ENCODE data around the gene LCE2D. TPM values are rescaled to one million over a fixed set of nuclear protein-coding genes. Genes with fewer than 3 reads are reported as not detected.

The LCE2D gene
- total RNA-seq, 1 experiment from 2014 or later, result not detected

DNA sequence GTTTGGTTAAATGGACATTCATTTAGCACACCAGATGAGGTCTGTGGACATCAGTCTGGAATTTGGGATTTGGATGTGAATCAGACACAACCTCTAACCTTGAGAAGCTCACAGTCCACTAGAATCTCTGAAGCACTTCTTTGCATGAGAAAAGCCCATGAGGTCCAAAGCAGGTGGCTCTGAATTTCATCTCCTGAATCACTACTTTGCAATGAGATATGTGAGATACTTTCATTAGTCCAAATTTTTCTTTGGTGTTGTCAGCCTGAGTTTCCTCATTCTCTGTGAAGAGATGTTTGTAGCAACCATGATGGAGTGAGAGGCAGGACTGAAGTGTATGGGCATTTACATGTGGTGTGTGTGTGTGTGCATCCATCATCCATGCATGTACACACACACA, 16.5 kb upstream of the LCE2D start:
- Histone ChIP-seq H3T11ph (ENCODE audit: low read length) (no peak overlapping the region), H3K14ac (ENCODE audit: insufficient read depth, low read length) (no peak overlapping the region), H2AFZ (ENCODE audit: low read length) (no peak overlapping the region), H2BK5ac (ENCODE audit: insufficient read length, low read length) (no peak overlapping the region), H4K8ac (replicated peaks; ENCODE audit: insufficient read length, low read depth, low read length) (no peak overlapping the region), H3K4ac (ENCODE audit: low read depth, low read length) (no peak overlapping the region), H2BK15ac (ENCODE audit: low read depth, low read length) (no peak overlapping the region), H4K91ac (ENCODE audit: insufficient read length, low read depth, low read length) (no peak overlapping the region), H3K4me2 (ENCODE audit: insufficient read depth, insufficient read length, low read length) (no peak overlapping the region), H3K23me2 (ENCODE audit: insufficient read length, low read depth, low read length, poor library complexity, severe bottlenecking) (no peaks in the 10 kb centered on the region), H3K79me2 (ENCODE audit: insufficient read depth, low read length) (no peaks in the 10 kb centered on the region), H3K56ac (ENCODE audit: insufficient read length, low read depth, low read length) (no peak overlapping the region), H3K4me1 (ENCODE audit: insufficient read depth, low read length) (no peaks in the 10 kb centered on the region), H3K9ac (ENCODE audit: extremely low read depth, insufficient read length, low read length) (no peak overlapping the region), H4K5ac (ENCODE audit: insufficient read length, low read depth, low read length) (no peak overlapping the region), H2BK20ac (ENCODE audit: low read depth, low read length, poor library complexity, severe bottlenecking) (no peak overlapping the region), H3K18ac (ENCODE audit: insufficient read length, low read depth, low read length) (no peak overlapping the region), H2AK5ac (ENCODE audit: insufficient read length, low read length) (no peak overlapping the region), H3K23ac (ENCODE audit: insufficient read length, low read depth, low read length) (no peak overlapping the region), H2BK120ac (ENCODE audit: low read depth, low read length, poor library complexity, severe bottlenecking) (no peak overlapping the region), H3K27ac (ENCODE audit: insufficient read length, low read depth, low read length) (no peak overlapping the region), H3K9me3 (ENCODE audit: control insufficient read depth, low read depth, low read length) (peaks cover 82% of the 10 kb centered on the region), H4K20me1 (ENCODE audit: control insufficient read depth, insufficient read depth, insufficient read length) (no peaks in the 10 kb centered on the region), H3K79me1 (ENCODE audit: insufficient read depth, low read depth, low read length, poor library complexity, severe bottlenecking) (no peaks in the 10 kb centered on the region), H2BK12ac (ENCODE audit: insufficient read length, low read depth, low read length) (no peak overlapping the region), H3K27me3 (ENCODE audit: insufficient read depth, low read length) (no peaks in the 10 kb centered on the region)
- Mint-ChIP-seq H3K27ac (no peak overlapping the region), H3K9me3 (peaks cover 92 to 94% of the 10 kb centered on the region in 2 experiments), H3K27me3 (ENCODE audit: low read depth) (no peaks in the 10 kb centered on the region; the same call in 1 of the 2 replicates), H3K4me1 (no peaks in the 10 kb centered on the region), H3K4me3 (no peak overlapping the region), H3K36me3 (ENCODE audit: insufficient read depth in 1 of 3, low read depth in 3 of 3) (peaks cover 0 to 24% (median 12%) of the 10 kb centered on the region in 3 experiments; a peak in 6 of 7 replicates)
- DNase-seq, result no peak
- TF ChIP-seq, protein P1, sequence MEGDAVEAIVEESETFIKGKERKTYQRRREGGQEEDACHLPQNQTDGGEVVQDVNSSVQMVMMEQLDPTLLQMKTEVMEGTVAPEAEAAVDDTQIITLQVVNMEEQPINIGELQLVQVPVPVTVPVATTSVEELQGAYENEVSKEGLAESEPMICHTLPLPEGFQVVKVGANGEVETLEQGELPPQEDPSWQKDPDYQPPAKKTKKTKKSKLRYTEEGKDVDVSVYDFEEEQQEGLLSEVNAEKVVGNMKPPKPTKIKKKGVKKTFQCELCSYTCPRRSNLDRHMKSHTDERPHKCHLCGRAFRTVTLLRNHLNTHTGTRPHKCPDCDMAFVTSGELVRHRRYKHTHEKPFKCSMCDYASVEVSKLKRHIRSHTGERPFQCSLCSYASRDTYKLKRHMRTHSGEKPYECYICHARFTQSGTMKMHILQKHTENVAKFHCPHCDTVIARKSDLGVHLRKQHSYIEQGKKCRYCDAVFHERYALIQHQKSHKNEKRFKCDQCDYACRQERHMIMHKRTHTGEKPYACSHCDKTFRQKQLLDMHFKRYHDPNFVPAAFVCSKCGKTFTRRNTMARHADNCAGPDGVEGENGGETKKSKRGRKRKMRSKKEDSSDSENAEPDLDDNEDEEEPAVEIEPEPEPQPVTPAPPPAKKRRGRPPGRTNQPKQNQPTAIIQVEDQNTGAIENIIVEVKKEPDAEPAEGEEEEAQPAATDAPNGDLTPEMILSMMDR (conservative IDR thresholded peaks at IDR 0.05), result no peak

All from H9 (cell line).